GM21515 (cell line): ENCODE measurements around the gene TSC22D2.

Experiments
- ATAC-seq: cut with Tn5 transposase; IDR thresholded peaks from one replicate; pipeline ENCODE4 v1.9.1; 2021; ENCODE audit not compliant: unreplicated experiment

TSC22D2 gene

GRCh38 chr3:150411106-150411460 lies 3.0 kb downstream of the TSC22D2 start:
- ATAC-seq = no peak

- no peak for ATAC-seq
These were observed 3.4 kb downstream of the TSC22D2 start for GRCh38 chr3:150411546-150411945.

GRCh38 chr3:150411976-150412375 lies 3.9 kb downstream of the TSC22D2 start:
- no peak for ATAC-seq

DNA sequence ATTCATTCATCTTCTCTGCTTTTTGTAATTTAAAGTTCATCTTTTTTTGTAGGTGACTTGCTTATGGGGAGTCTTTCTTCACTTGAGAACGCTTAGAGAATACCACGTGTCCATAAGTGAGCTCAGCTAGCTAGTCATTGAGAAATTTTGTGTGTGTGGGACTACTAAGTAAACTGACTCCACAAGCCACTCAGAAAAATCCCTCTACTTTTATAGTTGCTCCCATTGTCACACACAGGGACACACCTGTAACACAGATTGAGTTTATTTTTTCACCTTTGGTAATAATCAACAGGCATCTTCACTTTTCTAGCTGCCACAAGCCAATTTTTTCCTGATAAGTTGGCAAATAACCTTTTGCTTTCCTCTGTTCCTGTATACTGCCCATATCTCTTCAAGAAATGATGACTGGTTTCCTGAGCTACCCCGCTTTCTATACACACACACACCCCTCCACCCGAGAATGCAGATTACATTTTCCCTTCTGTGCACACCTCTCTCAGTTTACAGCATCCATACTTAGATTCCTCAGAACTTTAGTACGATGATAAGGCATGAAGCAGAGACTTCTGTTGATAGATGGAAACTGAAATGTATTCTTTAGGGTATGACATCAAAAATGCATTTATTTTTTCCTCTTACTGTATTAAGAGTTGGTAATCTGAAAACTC lies 4.6 kb downstream of the TSC22D2 start:
- no peak for ATAC-seq

DNA sequence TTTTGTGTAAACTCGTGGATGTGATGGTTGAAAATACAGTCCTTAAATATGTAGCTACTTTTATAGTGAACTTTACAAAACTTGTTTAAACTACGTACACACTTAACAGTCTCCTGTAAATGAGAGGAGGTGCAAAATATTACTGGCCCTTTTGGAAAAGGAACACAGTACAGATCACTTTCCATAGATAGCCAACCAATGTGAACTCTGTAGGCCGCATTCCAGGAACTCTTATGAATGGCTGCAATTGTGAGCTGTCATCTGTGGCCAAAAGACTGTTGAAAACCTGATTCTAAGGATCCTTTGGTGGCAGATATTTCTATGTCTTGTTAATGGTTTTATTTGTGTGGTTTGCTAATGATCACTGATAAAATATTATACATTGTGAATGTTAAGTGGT lies 6.2 kb downstream of the TSC22D2 start:
- ATAC-seq = no peak

DNA sequence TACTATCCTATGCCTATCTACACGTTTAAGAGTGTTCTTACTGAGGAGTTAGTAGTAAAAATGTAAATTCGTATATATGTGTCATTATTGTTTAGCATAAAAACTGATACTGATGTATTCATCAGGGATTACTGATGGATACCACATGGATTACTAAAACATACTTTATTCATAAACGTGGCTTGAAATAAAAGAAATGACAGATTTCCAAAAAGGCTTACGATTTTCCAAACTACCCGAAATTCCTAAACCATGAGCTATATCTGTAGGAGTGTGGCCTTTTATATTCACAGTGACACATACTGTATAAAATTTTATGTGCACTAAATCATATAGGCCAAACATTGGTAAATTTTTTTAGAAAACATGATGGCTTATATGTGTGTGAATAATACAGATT lies 6.9 kb downstream of the TSC22D2 start:
- ATAC-seq = no peak

DNA sequence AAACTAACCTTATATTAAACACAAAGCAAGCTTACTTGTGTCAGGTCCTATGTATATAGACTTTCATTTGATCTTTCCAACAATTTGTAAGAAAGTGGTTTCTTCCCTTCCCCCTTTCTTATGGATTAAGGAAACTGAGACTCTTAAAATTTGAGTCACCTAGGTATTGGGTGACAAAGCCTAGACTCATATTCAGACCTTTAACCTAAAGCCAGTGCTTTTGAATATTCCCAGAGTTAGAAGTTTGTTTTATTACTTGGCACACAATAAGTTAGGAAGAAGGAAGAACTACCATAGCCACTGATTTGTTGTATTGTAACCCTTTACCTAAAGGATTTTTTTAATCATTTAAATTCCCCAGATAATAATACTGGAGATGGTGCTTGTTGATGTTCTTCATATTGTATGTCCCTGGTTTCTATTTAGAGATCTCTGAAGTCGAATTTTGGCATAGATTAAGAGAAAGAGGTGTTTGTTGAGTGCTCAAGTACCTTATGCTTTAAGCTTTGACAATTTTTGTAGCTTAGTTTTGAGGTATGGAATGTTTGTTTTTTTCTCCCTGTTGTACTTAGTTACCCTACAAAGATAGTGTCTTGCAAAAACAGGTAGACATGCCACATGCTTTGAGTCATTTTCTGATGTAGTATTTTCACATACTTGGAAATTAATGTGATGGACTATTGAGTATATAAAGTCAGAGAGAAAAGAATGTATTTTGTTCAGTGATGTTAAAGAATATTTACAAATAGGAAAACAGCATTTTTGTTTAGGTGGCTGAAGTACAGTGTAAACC lies 11.2 kb downstream of the TSC22D2 start:
- ATAC-seq = no peak

DNA sequence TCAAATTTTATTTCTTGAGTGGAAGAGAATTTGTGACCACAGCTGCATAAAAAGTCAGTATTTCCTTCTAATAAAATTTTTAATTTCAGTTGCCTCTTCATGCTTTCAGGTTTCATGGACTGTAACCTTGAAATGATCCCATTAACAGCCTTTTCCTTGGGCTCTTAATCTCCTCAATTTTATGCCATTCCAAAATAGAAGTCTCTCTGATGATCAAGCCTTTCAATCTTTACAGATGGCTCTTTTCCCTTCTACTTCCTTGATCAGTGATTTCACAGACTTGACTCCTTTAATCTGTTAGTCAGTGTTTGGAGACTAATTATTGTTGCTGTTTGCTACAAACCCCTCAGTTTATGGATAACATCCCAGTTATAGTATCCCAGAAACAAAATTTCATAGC lies 11.9 kb downstream of the TSC22D2 start:
- no peak for ATAC-seq

DNA sequence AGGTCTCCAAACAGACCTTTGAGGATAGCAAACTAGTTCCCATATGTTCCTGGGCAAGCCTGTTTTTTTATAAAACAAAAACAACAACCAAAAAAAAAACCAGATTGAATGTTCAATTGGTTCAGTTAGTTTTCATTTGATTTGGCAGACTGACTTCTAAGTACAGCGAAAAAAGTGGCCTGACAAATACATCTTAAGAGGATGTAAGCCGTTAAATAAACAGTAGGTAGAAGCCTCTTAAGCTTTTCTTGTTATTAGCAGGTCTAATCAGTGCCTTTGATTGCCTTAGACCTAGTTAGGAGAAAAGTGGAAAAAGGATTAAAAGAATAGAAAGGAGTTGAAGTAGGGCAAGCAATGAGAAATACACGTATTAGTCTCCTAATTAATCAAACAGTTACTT lies 13.2 kb downstream of the TSC22D2 start:
- ATAC-seq = no peak

DNA sequence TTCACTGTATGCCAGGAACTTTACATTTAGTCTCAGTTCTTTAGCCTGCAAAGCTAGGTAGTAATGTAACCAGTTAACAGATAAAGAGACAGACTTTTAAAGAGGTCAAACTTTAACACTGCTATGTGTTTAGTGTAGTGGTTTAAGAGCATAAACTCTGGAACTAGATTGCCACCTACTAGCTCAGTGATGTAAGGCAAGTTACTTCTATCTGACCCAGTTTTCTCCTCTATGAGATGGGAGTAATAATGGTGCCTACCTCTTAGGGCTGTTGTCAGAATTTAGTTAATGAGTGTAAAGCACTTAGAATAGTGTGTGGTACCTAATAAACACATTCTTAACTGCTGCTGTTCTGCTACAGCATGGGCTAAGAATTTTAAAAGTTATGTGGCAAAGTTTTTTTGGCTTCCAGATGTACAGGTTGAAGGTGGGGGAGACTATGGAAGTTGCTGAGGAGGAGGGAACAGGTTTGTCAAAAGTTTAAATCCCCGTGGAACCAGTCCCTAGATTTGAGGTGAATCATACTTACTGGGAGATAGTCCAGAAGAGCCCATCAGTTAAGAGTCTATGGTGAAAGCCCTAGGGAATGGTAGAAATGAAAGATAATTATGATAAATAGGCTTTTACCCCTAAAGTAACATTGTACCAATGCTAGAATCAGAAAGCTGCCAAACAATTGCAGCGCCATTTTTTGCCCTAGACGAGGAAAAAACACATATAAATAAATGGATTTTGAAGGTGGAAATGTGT lies 13.9 kb downstream of the TSC22D2 start:
- ATAC-seq = no peak

- ATAC-seq = no peak
These were observed 14.8 kb downstream of the TSC22D2 start for GRCh38 chr3:150422907-150423306.

GRCh38 chr3:150423761-150424160 lies 15.7 kb downstream of the TSC22D2 start:
- ATAC-seq = no peak

DNA sequence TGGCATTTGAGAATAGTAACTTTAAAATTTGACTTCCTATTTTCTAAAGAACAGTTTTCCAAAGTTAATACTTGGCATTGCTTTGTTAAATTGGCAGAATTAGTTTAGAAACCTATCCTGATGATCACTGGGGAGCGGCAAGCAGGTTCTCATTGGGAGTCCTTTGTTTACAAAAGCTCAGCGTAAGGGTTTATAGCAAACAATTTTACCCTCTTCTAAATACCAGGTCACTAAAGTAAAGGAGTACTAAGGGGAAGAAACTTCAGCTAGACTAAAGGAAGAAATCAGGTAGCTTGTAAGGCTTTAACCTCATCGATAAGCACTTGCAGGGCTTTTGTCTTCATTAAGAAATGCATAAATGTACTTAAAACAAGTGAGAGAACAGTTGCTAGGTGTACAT lies 18.2 kb downstream of the TSC22D2 start:
- no peak for ATAC-seq

DNA sequence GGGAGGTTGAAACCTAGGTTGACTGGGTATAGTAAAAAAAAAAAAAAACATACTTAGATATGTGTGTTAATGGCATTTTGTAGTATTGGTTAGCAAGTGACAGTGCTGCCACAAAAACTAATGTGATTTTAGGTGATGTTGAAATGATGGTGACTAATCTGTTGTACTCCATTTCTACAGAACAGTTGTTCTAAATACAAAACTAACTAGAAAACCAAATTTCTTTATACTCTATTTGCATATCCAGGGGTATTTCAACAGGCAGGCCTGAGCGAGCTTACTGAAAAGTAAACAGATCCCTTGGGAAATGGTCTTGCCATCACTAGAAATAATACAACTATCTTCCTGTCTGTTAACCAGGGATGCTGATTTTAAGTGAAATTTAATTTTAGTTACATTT lies 20.5 kb downstream of the TSC22D2 start:
- ATAC-seq = no peak

GRCh38 chr3:150429767-150430671 lies 21.9 kb downstream of the TSC22D2 start:
- ATAC-seq = no peak

DNA sequence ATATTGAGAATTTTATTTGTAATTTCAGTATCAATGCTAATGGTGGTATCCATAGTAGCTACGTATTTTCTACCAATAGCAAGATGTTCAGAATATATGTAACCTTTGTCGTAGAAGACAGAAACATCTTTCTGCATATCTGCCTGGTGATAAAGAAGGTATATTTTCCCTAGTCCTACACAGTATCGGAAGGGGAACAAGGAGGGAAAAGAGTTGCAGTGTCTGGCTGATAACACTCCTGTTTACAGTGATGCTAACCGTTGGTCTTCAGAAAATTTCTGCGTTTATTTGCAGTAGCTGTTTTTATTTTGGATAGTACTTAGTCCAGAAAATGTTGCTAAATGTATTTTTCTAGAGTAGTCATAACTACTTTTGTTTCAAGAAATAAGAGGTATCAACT lies 25.2 kb downstream of the TSC22D2 start:
- ATAC-seq = no peak

- ATAC-seq = no peak
These were observed 26.1 kb downstream of the TSC22D2 start for GRCh38 chr3:150434234-150434633.

DNA sequence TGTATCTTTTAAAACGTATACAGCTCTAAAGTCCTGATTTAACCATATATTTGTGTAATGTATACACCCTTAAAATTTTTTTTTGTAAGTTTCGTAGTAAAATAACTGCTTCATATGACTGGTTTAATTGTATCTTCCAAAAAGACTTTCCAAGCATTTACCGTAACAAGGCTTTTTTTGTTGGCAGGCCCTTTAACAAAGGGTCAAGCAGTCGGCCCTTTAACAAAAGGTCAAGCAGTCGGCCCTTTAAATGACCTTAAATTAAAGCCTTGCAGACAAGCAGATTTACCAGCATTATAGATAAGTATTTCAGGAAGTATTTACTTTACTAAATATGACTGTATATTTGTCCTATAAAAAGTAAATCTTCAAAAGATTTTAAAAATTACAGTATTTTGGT lies 28.1 kb downstream of the TSC22D2 start:
- no peak for ATAC-seq

GRCh38 chr3:150439657-150440056 lies 31.6 kb downstream of the TSC22D2 start:
- no peak for ATAC-seq

DNA sequence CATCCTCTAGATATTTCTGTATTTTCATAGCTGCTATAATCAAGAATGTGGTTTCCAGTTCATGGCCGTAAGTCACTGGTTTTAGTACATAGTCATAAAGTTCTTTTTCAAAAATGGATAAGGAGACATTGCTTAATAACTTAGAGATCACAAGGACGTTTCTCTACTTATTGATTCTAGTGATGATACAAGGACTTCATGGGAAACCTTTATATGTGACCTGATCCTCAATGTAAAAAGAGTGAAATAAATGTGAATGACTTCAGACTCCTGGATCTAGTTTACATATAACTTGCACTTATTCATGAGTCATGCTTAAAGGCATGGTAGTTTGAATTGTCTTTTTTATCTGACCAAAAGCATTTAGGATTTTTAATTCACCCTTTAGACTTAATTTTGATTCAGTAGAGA lies 35.2 kb downstream of the TSC22D2 start:
- no peak for ATAC-seq

GRCh38 chr3:150444371-150444770 lies 36.3 kb downstream of the TSC22D2 start:
- ATAC-seq = no peak
